ENCODE data around the gene FHIT. TPM values are rescaled to one million over a fixed set of nuclear protein-coding genes. Genes with fewer than 3 reads are reported as not detected.

The FHIT gene
- polyA plus RNA-seq, 1 of the 3 experiments (the other 2 are of a cell fraction): 0.41 TPM

DNA sequence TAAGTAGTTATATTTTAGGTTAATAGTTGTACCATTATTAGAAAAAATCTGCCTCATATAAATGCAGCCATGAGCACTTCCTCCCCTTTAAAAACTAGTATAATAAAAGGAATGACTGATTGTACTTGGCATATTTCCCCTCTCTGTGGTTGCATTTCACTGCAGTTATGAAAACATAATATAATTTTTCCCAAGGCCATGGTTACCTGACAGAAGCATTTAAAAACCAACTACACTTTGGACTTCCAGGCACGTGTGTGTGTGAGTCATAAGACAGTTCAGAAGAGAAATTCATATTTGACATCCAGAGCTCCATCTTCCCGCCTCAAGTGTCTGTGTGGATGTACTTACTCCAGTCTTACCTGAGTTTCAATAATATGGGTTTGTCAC, 1373.2 kb downstream of the FHIT start:
- Histone ChIP-seq H4K20me1 (ENCODE audit: insufficient read depth) (no peaks in the 10 kb centered on the region), H3K9ac (no peak overlapping the region), H3K9me2 (no peaks in the 10 kb centered on the region), H3K36me3 (replicated peaks in 1 of 2; ENCODE audit: control insufficient read depth in 1 of 2, insufficient read depth in 2 of 2, low read length in 1 of 2) (no peaks in the 10 kb centered on the region), H3K4me2 (no peak overlapping the region), H3K9me3 (no peaks in the 10 kb centered on the region), H3K79me2 (ENCODE audit: insufficient read depth) (no peaks in the 10 kb centered on the region), H2AFZ (ENCODE audit: low read depth) (no peak overlapping the region), H3K4me1 (ENCODE audit: control insufficient read depth in 1 of 2, insufficient read depth in 2 of 2, low read depth in 1 of 2, low read length in 1 of 2) (peaks cover 0 to 2% of the 10 kb centered on the region in 2 experiments; a peak in 1 of 4 replicates), H3F3A (replicated peaks; ENCODE audit: insufficient read depth) (no peaks in the 10 kb centered on the region), H3K27me3 (ENCODE audit: insufficient read depth) (no peaks in the 10 kb centered on the region), H3K27ac (ENCODE audit: low read depth in 2 of 2, low read length in 1 of 2) (no peak overlapping the region), H3K4me3 (ENCODE audit: low read depth in 2 of 2, low read length in 1 of 2) (no peak overlapping the region)
- TF ChIP-seq, protein P1, sequence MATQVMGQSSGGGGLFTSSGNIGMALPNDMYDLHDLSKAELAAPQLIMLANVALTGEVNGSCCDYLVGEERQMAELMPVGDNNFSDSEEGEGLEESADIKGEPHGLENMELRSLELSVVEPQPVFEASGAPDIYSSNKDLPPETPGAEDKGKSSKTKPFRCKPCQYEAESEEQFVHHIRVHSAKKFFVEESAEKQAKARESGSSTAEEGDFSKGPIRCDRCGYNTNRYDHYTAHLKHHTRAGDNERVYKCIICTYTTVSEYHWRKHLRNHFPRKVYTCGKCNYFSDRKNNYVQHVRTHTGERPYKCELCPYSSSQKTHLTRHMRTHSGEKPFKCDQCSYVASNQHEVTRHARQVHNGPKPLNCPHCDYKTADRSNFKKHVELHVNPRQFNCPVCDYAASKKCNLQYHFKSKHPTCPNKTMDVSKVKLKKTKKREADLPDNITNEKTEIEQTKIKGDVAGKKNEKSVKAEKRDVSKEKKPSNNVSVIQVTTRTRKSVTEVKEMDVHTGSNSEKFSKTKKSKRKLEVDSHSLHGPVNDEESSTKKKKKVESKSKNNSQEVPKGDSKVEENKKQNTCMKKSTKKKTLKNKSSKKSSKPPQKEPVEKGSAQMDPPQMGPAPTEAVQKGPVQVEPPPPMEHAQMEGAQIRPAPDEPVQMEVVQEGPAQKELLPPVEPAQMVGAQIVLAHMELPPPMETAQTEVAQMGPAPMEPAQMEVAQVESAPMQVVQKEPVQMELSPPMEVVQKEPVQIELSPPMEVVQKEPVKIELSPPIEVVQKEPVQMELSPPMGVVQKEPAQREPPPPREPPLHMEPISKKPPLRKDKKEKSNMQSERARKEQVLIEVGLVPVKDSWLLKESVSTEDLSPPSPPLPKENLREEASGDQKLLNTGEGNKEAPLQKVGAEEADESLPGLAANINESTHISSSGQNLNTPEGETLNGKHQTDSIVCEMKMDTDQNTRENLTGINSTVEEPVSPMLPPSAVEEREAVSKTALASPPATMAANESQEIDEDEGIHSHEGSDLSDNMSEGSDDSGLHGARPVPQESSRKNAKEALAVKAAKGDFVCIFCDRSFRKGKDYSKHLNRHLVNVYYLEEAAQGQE (IDR thresholded peaks at IDR 0.05; ENCODE audit: low read depth, low read length): no peak
- TF ChIP-seq TCF12 (IDR thresholded peaks at IDR 0.05) (no peak), RXRA (IDR thresholded peaks at IDR 0.05; ENCODE audit: borderline replicate concordance, low read depth) (no peak), TAF1 (IDR thresholded peaks at IDR 0.05; ENCODE audit: borderline replicate concordance, low read depth, low read length) (no peak), RCOR1 (IDR thresholded peaks at IDR 0.05; ENCODE audit: low read length) (no peak), ELF1 (IDR thresholded peaks at IDR 0.05) (no peak), FOXM1 (IDR thresholded peaks at IDR 0.05; ENCODE audit: low read depth) (no peak), EP300 (IDR thresholded peaks at IDR 0.05; ENCODE audit: borderline replicate concordance in 1 of 2, low read depth in 1 of 2, low read length in 1 of 2) (no peak), JUND (IDR thresholded peaks at IDR 0.05) (no peak), GATA2 (CRISPR knock-in tag; IDR thresholded peaks at IDR 0.05) (no peak), NFIC (IDR thresholded peaks at IDR 0.05; ENCODE audit: borderline replicate concordance) (no peak), MXI1 (IDR thresholded peaks at IDR 0.05; ENCODE audit: low read depth, low read length) (no peak), FOSL2 (IDR thresholded peaks at IDR 0.05; ENCODE audit: borderline replicate concordance, low read depth) (no peak)
- TF ChIP-seq, protein P2, sequence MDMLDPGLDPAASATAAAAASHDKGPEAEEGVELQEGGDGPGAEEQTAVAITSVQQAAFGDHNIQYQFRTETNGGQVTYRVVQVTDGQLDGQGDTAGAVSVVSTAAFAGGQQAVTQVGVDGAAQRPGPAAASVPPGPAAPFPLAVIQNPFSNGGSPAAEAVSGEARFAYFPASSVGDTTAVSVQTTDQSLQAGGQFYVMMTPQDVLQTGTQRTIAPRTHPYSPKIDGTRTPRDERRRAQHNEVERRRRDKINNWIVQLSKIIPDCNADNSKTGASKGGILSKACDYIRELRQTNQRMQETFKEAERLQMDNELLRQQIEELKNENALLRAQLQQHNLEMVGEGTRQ (IDR thresholded peaks at IDR 0.05; ENCODE audit: borderline replicate concordance, low read depth, low read length): no peak
- TF ChIP-seq, protein P3, sequence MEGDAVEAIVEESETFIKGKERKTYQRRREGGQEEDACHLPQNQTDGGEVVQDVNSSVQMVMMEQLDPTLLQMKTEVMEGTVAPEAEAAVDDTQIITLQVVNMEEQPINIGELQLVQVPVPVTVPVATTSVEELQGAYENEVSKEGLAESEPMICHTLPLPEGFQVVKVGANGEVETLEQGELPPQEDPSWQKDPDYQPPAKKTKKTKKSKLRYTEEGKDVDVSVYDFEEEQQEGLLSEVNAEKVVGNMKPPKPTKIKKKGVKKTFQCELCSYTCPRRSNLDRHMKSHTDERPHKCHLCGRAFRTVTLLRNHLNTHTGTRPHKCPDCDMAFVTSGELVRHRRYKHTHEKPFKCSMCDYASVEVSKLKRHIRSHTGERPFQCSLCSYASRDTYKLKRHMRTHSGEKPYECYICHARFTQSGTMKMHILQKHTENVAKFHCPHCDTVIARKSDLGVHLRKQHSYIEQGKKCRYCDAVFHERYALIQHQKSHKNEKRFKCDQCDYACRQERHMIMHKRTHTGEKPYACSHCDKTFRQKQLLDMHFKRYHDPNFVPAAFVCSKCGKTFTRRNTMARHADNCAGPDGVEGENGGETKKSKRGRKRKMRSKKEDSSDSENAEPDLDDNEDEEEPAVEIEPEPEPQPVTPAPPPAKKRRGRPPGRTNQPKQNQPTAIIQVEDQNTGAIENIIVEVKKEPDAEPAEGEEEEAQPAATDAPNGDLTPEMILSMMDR (IDR thresholded peaks at IDR 0.05): no peak
- WGBS (ENCODE audit: low lambda C conversion rate): 19% methylated on average over 2 of the region's 2 CpGs
- ChIA-PET POLR2A (no interaction called here), CTCF (interaction anchor here (1.0 to 1.3 kb wide), 2 partner anchors 19 to 20 kb away, joined by 3 to 4 read pairs; no protein-coding TSS in a partner anchor)
- DNase-seq: no peak
